Measurements from ENCODE around the gene PHF19.

The PHF19 gene

DNA sequence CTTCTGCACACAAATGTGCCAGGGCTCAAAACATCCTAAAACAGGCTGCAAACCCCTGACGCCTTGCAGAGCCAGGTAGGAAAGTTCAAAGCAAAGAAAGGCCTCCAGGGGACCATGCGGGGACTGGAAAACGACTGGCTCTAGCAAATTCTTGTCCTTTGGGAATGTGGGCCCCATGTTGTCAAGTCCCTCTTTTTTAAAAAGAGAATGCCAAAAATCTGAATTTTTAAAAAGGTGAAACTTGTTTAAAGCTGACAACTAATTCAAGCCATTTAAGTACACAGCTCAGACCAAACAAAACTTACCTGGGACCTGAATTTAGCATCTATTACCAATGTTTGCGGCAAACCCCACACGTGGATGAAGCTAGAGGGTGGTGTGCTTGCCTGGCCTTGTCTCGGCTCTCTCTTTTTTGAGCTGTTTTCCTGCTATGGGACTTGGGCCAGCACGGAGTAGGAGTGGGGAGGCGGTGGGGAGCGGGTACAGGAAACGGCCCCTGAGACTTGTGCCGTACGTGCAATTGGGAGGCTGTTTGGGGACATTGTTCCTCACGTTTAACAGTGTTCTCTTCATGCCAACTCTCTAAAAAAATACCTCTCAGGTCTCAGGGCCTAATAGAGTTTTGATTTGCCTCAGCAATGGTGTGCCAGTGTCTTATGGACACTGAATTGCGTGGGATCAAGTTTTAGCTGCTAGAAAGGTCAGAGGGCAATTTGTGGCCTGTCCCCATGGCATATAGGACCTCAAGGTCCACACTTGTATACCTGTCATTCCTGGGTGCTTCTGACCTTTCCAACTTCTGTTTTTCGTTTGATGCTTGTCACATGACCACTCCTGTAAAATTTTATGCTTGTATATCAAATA, 15.1 kb upstream of the PHF19 start:
- DNase-seq = no peak

GRCh38 chr9:120891245-120891883, 14.4 kb upstream of the PHF19 start:
- no peak for DNase-seq

DNA sequence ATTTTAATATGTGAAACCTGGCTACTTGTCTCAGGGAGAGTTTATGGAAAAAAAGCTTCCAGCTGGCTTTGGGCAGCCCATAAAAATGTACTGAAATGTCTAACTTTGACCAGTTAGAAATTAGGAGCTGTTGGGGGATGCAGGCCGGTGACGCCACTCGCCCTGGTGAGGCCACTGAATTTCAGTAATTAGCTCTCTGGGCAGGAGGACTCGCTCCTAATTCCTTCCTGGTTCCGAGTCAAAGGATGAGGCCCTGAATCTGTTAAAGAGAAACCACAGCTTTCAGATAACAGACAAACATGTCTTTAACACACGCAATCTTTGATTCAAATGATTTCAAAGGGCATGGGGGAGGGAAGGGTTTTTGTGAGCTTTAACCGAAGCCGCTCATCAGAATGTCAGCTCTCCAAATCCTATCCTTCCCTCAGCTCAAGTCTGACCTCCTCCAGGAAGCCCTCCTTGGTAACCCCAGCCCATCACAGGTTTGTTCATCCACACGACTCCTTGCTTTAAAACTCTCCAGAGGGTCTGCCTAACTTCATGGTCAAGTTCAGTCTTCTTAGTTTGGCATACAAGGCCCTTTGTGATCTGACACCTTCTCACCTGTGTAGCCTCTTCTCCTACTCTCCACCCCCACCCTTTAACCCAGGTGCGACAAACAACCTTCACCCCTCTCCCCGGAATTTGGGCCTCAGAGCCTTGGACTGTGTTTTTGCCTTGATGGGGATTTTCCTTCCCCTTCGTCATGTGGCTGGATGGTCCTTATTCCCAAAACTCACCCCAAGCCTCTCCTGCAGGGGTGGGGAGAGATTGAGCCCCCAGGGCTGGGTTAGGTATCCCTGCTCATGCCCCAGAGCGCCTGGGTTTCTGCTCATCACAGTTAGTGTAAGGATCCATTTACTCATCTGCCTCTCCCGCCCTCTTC, 13.6 kb upstream of the PHF19 start:
- peak; percentile 65 for DNase-seq

- DNase-seq = peak; percentile 68
Observed at GRCh38 chr9:120889606-120890271, 12.8 kb upstream of the PHF19 start.

DNA sequence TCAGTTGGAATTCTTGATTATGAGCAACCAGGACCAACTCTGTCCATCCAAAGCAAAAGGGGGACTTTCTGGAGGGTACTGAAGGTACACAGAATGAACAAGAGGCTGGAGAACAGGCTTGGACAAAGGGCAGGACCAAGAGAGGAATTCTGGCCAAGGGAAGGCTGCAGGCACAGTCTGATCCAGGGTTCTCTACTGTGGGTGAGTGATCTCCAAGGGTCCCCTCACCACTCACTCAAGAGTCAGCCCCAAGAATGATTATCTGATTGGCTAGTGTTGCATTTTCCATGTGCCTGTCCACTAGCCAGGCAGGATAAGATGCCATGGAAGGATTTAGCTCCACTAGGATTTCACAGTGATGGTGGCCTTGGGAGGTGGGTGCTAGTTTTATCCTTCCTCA, 11.6 kb upstream of the PHF19 start:
- DNase-seq = no peak

DNA sequence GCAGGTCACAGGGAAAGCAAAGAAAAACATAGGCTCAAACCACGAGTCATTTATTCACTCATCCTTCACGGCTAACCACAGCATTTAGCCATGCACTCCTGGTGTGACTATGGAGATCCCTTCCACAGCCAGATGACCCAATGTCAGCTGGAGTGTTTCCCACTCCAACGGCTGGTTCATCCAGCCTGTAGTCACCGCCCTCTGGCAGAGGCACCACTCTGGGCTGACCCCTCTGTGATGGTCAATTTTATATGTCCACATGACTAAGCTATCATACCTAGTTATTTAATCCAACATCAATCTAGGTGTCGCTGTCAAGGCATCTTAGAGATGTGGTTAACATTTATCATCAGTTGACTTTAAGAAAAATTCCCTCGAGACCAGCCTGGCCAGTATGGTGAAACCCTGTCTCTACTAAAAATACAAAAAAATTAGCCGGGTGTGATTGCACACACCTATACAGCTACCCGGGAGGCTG, 9.5 kb upstream of the PHF19 start:
- no peak for DNase-seq

- DNase-seq = no peak
Observed at GRCh38 chr9:120885958-120886357, 9.0 kb upstream of the PHF19 start.

DNA sequence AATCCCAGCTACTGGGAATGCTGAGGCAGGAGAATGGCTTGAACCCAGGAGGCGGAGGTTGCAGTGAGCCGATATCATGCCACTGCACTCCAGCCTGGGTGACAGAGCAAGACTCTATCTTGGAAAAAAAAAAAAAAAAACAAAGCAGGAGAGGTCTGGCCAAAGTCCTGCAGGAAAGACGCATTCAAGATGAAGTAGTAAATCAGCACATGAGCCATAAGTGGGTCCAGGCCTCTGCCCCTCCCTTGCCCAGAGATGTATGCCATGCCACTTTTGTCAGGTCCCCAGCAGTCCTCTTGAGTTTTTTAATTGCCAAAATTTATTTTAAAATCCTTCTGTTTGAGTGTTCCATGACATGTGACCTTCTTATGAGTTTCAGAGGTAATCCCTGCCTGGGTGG, 8.5 kb upstream of the PHF19 start:
- DNase-seq = no peak

DNA sequence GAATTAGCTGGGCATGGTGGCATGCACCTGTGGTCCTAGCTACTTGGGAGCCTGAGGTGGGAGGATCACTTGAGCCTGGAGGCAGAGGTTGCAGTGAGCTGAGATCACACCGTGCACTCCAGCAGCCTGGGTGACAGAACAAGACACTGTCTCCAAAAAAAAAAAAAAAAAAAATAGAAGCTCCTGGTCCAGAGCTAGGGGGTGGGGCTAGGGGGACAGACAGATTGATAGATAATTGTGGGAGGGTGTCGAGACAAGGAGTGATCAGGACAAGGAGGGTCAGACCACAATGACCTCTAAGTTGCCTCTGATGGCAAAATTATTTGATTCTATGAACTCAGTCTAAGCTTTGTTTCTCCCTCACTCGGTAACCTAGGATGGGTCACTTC, 6.6 kb upstream of the PHF19 start:
- DNase-seq = no peak

DNA sequence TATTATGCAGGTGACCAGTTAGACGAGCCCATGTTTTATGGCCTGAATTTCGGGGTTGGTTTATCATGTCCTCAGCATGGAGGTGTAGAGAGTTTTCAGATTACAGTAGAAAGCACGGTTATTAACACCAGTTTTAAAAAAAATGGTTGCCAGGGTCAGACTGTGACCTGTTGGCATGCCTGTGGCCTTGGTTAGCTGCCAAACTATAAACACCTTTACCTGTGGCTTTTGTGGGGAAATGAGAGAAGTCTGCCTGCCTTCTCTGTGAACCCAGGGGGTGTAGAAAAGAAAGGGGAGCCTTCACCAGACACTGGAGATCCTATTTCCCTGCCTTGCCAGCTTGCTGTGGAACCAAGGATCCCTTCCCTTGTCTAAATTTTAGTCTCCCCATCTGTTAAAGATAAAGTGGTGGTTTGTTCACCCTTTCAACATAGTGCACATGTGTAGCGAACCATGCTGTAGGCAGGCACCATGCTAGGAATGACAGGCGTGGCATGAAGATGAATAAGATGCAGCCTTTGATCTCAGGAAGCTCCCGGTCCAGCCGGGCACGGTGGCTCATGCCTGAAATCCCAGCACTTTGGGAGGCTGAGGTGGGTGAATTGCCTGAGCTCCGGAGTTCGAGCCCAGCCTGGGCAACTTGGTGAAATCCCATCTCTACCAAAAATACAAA, 6.1 kb upstream of the PHF19 start:
- DNase-seq = no peak

DNA sequence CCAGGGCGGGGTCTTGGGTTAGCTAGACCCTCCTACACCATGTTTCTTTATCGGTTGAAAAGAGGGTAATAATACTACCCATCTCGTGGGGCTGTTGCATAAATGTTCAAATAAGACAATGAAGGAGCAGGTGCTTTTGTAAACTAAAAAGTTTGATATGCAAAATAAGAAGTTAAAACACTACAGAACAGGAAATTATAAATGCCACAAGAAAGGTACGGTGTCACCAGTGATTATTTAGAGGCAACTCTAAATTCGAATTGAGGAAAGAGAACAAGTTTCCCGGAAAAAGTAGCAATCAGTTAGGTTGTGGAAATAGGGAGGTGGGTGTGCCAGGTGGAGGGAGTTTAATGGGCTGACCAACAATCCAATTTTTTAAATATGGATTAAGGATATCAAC, 2.5 kb upstream of the PHF19 start:
- no peak for DNase-seq

DNA sequence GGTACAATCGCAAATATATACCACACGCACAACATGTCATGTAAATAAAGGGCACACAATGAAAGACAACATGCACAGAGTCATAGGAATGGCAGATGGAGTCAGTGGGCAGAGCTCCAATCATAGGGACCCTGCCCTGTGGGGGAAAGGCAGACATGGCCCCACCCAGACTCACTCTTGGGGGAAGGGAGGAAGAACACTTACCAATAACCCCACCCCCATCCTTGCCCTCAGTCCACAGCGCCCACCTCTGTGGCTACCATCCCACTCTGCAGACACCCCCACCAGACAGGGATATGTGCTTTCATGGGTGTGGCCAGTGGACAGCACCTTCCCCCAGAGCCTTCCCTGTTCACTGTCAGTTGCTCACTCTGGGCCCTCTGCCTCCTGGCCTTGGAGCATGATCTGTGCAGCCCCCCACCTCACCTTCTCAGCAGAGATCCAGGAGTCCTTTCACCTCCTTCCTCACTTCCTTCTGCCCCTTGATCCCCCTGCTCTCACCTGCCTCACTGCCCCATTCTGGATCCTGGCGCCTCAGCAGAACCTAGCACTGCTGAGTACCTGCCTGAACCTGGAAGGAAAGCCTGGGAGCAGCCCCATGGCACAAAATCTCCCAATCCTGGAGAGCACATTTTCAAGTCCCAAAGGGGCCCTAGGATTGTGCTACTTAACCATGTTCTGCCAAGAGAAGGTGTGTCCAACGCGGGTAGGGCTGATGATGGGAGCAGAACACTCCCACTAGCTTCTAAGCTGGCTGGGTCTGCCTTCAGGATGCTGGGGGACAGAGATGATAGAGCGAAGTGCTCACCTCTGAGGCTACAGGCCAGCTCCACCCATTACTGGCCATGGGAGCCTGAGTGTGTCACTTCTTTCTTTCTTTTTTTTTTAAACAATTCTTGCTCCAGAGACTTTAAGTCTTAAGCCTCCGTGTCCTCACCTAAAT, 1.5 kb upstream of the PHF19 start:
- DNase-seq = peak; percentile 91

- DNase-seq = peak; percentile 83
Observed at GRCh38 chr9:120877276-120878034, 467 bp upstream of the PHF19 start.

GRCh38 chr9:120875954-120876841, 790 bp downstream of the PHF19 start:
- peak; percentile 89 for DNase-seq

DNA sequence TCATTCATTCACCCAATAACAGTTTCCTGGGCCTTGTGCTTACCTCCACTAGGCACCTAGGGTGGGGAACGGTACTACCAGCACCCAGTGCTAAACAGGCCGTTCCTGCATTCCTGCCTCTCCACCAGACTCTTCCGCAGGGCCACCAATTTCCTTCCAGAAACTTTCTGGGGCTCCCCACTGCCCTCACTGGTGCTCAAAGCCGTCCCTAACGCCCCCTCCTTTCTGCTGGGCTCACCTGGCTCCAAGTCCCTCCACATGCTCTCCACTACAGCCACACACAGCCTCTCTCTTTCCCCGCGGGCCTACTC, 1.4 kb downstream of the PHF19 start:
- no peak for DNase-seq

DNA sequence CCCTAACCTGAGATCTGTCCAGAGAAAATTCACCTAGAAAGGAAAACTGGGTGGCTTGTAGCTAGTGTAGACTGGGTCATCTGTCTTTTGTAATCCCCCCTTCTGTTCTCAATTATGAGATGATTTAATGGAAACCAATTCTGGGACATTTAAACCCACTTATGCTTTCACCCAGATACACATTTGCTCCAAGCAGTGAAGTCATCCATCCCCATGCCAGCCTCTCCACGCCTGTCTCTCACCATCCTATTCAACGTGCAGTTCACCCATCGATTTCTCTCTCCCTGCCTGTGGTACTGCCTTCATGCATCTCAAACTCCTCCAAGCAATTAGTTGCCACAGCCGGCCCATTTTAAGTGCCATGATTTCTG, 1.8 kb downstream of the PHF19 start:
- no peak for DNase-seq

DNA sequence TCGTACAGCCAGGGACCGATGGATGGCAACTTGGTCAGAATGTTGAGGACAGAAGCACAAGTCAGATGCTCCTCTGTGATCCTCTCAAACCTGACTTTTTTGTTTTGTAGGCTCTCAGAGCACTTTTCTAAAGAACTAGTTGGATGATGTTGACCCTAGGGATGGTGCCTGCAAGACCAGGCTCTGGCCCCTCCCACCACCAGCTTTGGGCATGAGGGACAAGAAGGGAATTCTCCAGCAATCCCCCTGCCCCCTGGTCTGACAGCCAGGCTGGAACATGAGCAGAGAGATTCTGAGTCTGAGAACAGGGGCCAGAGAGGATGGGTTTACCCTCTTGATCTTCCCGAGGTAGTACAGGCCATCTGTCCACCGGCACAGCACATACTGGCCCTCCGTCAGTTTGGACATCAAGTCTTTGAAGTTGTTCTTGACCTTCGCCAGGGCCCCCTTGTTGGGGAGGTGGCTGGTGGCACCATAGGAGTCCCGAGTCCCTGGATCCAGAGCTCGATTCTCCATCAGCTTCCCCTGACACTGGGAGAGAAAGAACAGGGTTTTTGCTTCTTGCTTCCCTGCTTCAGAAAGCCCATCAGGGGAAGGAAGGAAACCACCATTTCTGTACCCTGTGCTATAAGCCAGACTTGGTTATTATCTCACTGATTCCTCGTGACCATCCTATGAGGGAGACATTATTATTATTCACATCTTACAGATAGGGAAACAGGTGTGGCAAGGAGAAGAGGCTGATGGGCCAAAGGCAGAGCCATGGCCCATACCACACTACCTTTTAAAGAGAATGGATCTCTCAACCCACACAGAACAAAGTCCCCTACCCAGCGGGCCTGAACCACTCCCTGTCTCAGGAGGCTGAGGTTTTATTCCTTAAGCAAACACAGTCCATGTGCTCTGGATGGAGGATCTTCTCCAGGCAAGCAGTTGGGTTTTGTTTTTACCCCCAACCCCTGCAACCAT, 2.5 kb downstream of the PHF19 start:
- DNase-seq = no peak

DNA sequence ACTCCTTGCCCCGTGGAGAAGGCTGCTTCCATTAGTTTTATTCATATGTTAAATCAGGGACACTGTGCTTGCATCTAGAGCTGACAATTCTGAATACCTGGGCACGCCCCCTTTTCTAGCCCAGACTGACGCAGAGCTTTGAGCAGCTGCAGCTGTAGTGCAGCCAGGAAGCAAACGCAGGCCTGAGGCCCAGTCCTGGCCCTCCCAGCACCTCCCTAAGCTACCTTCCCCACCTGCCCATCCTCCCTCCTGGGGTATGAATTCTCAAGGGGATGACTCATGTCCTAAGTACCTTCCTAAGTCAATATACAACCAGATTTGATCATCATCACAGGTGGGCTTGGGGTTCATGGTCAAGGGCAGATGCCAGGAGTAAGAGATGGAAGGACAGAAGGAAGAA, 3.5 kb downstream of the PHF19 start:
- DNase-seq = no peak
